WTC11 (cell line): Measurements from ENCODE around the gene TTLL5. TPM values are rescaled to one million over a fixed set of nuclear protein-coding genes. Genes with fewer than 3 reads are reported as not detected.

Experiments
- ATAC-seq: fragments of 200-7000 bp; cut with Tn5 transposase; 2 replicates; pipeline ENCODE4 v1.10.0; 2021; ENCODE audit warnings: mild to moderate bottlenecking, moderate library complexity
- CTCF ChIA-PET: fragments of 300-600 bp; sonication (Branson Sonifier 250); formaldehyde crosslinking; loops from one replicate; lab custom pipeline; 2021; ENCODE audit warnings: antibody characterized with exemption; lab: Charles Lee
- POLR2A ChIA-PET: fragments of 350-600 bp; sonication (Branson Sonifier 250); formaldehyde crosslinking; loops from one replicate; lab custom pipeline; 2021; ENCODE audit warnings: antibody characterized with exemption; lab: Charles Lee
- DNase-seq: peaks from one replicate; pipeline ENCODE4 v3.0.0; 2021; ENCODE audit warnings: low spot score
- H3K27ac Mint-ChIP-seq: 2 replicates; pipeline ENCODE4 v1.8.0; 2021; ENCODE audit warnings: mixed read lengths
- H3K27me3 Mint-ChIP-seq: 2 replicates; pipeline ENCODE4 v1.8.0; 2021; ENCODE audit warnings: low read depth, mild to moderate bottlenecking, moderate library complexity, mixed read lengths
- H3K36me3 Mint-ChIP-seq: 2 replicates; pipeline ENCODE4 v1.8.0; 2021; ENCODE audit warnings: mixed read lengths
- H3K4me1 Mint-ChIP-seq: 2 replicates; pipeline ENCODE4 v1.8.0; 2022; ENCODE audit warnings: mixed read lengths
- H3K4me3 Mint-ChIP-seq: 2 replicates; pipeline ENCODE4 v1.8.0; 2021; ENCODE audit warnings: mild to moderate bottlenecking, moderate library complexity, mixed read lengths
- H3K9me3 Mint-ChIP-seq: 2 replicates; pipeline ENCODE4 v1.8.0; 2021; ENCODE audit warnings: mixed read lengths
- ATF1 ChIP-seq: sonication (generic); formaldehyde crosslinking; IDR thresholded peaks from 2 replicates; pipeline ENCODE4 v1.8.1; 2023; ENCODE audit warnings: mild to moderate bottlenecking, moderate library complexity, missing genetic modification reagents
- CREM ChIP-seq: sonication (generic); formaldehyde crosslinking; IDR thresholded peaks from 2 replicates; pipeline ENCODE4 v1.8.1; 2022; ENCODE audit warnings: mild to moderate bottlenecking, missing genetic modification reagents, moderate library complexity
- ELF4 ChIP-seq: sonication (generic); formaldehyde crosslinking; IDR thresholded peaks from 2 replicates; pipeline ENCODE4 v1.8.1; 2022; ENCODE audit warnings: low read depth, mild to moderate bottlenecking, moderate library complexity, missing genetic modification reagents
- ETV6 ChIP-seq: sonication (generic); formaldehyde crosslinking; IDR thresholded peaks from 2 replicates; pipeline ENCODE4 v1.8.1; 2022; ENCODE audit warnings: mild to moderate bottlenecking, missing genetic modification reagents
- FOXK1 ChIP-seq: sonication (generic); formaldehyde crosslinking; IDR thresholded peaks from 2 replicates; pipeline ENCODE4 v1.8.0; 2022; ENCODE audit warnings: mild to moderate bottlenecking, moderate library complexity, missing genetic modification reagents
- FOXP1 ChIP-seq: sonication (generic); formaldehyde crosslinking; IDR thresholded peaks from 2 replicates; pipeline ENCODE4 v1.8.0; 2022; ENCODE audit warnings: missing genetic modification reagents, mild to moderate bottlenecking, moderate library complexity, borderline replicate concordance
- MXD4 ChIP-seq: fragments of 250-450 bp; sonication (Bioruptor Pico); IDR thresholded peaks from 2 replicates; pipeline ENCODE4 v1.8.0; 2021; ENCODE audit warnings: mild to moderate bottlenecking, moderate library complexity, borderline replicate concordance
- MYBL2 ChIP-seq: sonication (generic); formaldehyde crosslinking; IDR thresholded peaks from 2 replicates; pipeline ENCODE4 v1.8.1; 2023; ENCODE audit warnings: mild to moderate bottlenecking, moderate library complexity, missing genetic modification reagents
- NFE2L1 ChIP-seq: sonication (generic); formaldehyde crosslinking; IDR thresholded peaks from 2 replicates; pipeline ENCODE4 v1.8.1; 2023; ENCODE audit warnings: missing genetic modification reagents
- NR1H2 ChIP-seq: sonication (generic); formaldehyde crosslinking; IDR thresholded peaks from 2 replicates; pipeline ENCODE4 v1.9.0; 2021; ENCODE audit warnings: mild to moderate bottlenecking, moderate library complexity, missing genetic modification reagents
- PRRX2 ChIP-seq: fragments of 250-450 bp; sonication (Bioruptor Pico); IDR thresholded peaks from 2 replicates; pipeline ENCODE4 v1.8.0; 2021; ENCODE audit warnings: mild to moderate bottlenecking
- SMAD4 ChIP-seq: sonication (generic); formaldehyde crosslinking; IDR thresholded peaks from 2 replicates; pipeline ENCODE4 v1.8.0; 2022; ENCODE audit warnings: mild to moderate bottlenecking, missing genetic modification reagents
- TCF7 ChIP-seq: sonication (generic); formaldehyde crosslinking; IDR thresholded peaks from 2 replicates; pipeline ENCODE4 v1.8.0; 2022; ENCODE audit warnings: mild to moderate bottlenecking, low read depth, missing genetic modification reagents, moderate library complexity
- TEAD4 ChIP-seq: sonication (generic); formaldehyde crosslinking; IDR thresholded peaks from 2 replicates; pipeline ENCODE4 v1.8.0; 2022; ENCODE audit warnings: mild to moderate bottlenecking, missing genetic modification reagents
- total RNA-seq: library from RNA; stranded (reverse); gene quantifications from 3 replicates; pipeline ENCODE4 v1.2.3, GENCODE V29; 2021
- TF ChIP-seq, protein P1 (sequence below): sonication (generic); formaldehyde crosslinking; IDR thresholded peaks from 2 replicates; pipeline ENCODE4 v1.8.1; 2023; ENCODE audit warnings: mild to moderate bottlenecking, missing genetic modification reagents, moderate library complexity
- TF ChIP-seq, protein P2 (sequence below): sonication (generic); formaldehyde crosslinking; IDR thresholded peaks from 2 replicates; pipeline ENCODE4 v1.8.1; 2022; ENCODE audit warnings: low read depth, mild to moderate bottlenecking, moderate library complexity, missing genetic modification reagents, borderline replicate concordance
- TF ChIP-seq, protein P3 (sequence below): sonication (generic); formaldehyde crosslinking; IDR thresholded peaks from 2 replicates; pipeline ENCODE4 v1.8.1; 2023; ENCODE audit warnings: mild to moderate bottlenecking, missing genetic modification reagents, moderate library complexity
- TF ChIP-seq, protein P4 (sequence below): sonication (generic); formaldehyde crosslinking; IDR thresholded peaks from 2 replicates; pipeline ENCODE4 v1.8.1; 2022; ENCODE audit warnings: low read depth, missing genetic modification reagents, borderline replicate concordance
- TF ChIP-seq, protein P5 (sequence below): sonication (generic); formaldehyde crosslinking; IDR thresholded peaks from 2 replicates; pipeline ENCODE4 v1.8.1; 2022; ENCODE audit warnings: mild to moderate bottlenecking, moderate library complexity, missing genetic modification reagents
- TF ChIP-seq, protein P6 (sequence below): sonication (generic); formaldehyde crosslinking; IDR thresholded peaks from 2 replicates; pipeline ENCODE4 v1.8.0; 2022; ENCODE audit warnings: missing genetic modification reagents
- TF ChIP-seq, protein P7 (sequence below): sonication (generic); formaldehyde crosslinking; conservative IDR thresholded peaks from 2 replicates; pipeline ENCODE4 v1.8.1; 2022; ENCODE audit warnings: mild to moderate bottlenecking, missing genetic modification reagents

The TTLL5 gene
- total RNA-seq, 1 experiment from 2014 or later: 39.6 TPM

DNA sequence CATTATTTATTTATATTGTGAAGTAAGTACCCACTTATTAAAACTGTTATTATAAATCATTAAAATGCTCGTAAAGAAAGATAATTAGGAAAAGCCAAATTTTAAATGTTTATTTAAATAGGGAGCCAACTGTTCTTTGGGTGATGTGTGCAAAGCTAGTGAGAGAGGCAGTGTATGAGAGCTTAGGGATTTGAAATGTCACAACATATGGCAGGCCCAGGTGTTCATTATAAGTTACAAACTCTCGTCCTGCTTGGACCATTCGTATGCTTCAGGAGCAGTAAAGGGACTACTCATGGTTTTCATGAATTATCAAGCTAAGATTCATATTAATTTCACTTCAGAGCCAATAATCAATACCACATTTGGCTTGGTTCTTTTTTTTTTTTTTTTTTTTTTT lies 166.3 kb downstream of the TTLL5 start:
- H3K27me3 Mint-ChIP-seq: no peaks in the 10 kb centered on the region
- no peak overlapping the region for H3K27ac Mint-ChIP-seq
- ATAC-seq (no peak), DNase-seq (no peak)
- H3K9me3 Mint-ChIP-seq: no peaks in the 10 kb centered on the region
- H3K36me3 Mint-ChIP-seq: no peaks in the 10 kb centered on the region; the same call in 1 of the 2 replicates
- TF ChIP-seq, protein P1, sequence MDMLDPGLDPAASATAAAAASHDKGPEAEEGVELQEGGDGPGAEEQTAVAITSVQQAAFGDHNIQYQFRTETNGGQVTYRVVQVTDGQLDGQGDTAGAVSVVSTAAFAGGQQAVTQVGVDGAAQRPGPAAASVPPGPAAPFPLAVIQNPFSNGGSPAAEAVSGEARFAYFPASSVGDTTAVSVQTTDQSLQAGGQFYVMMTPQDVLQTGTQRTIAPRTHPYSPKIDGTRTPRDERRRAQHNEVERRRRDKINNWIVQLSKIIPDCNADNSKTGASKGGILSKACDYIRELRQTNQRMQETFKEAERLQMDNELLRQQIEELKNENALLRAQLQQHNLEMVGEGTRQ (CRISPR knock-in tag): no peak
- TF ChIP-seq FOXK1 (no peak), ELF4 (CRISPR knock-in tag) (no peak), PRRX2 (CRISPR knock-in tag) (no peak), NFE2L1 (no peak), ETV6 (no peak), CREM (no peak)
- TF ChIP-seq, protein P2, sequence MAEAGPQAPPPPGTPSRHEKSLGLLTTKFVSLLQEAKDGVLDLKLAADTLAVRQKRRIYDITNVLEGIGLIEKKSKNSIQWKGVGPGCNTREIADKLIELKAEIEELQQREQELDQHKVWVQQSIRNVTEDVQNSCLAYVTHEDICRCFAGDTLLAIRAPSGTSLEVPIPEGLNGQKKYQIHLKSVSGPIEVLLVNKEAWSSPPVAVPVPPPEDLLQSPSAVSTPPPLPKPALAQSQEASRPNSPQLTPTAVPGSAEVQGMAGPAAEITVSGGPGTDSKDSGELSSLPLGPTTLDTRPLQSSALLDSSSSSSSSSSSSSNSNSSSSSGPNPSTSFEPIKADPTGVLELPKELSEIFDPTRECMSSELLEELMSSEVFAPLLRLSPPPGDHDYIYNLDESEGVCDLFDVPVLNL: no peak
- TF ChIP-seq, protein P3, sequence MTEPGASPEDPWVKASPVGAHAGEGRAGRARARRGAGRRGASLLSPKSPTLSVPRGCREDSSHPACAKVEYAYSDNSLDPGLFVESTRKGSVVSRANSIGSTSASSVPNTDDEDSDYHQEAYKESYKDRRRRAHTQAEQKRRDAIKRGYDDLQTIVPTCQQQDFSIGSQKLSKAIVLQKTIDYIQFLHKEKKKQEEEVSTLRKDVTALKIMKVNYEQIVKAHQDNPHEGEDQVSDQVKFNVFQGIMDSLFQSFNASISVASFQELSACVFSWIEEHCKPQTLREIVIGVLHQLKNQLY (CRISPR knock-in tag): no peak
- TF ChIP-seq, protein P4, sequence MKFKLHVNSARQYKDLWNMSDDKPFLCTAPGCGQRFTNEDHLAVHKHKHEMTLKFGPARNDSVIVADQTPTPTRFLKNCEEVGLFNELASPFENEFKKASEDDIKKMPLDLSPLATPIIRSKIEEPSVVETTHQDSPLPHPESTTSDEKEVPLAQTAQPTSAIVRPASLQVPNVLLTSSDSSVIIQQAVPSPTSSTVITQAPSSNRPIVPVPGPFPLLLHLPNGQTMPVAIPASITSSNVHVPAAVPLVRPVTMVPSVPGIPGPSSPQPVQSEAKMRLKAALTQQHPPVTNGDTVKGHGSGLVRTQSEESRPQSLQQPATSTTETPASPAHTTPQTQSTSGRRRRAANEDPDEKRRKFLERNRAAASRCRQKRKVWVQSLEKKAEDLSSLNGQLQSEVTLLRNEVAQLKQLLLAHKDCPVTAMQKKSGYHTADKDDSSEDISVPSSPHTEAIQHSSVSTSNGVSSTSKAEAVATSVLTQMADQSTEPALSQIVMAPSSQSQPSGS: no peak
- TF ChIP-seq, protein P5, sequence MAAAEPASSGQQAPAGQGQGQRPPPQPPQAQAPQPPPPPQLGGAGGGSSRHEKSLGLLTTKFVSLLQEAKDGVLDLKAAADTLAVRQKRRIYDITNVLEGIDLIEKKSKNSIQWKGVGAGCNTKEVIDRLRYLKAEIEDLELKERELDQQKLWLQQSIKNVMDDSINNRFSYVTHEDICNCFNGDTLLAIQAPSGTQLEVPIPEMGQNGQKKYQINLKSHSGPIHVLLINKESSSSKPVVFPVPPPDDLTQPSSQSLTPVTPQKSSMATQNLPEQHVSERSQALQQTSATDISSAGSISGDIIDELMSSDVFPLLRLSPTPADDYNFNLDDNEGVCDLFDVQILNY (CRISPR knock-in tag): no peak
- no peaks in the 10 kb centered on the region for H3K4me1 Mint-ChIP-seq
- no peak overlapping the region for H3K4me3 Mint-ChIP-seq
- CTCF ChIA-PET: interaction anchor here (0.6 to 1.7 kb wide), 3 partner anchors 10 to 250 kb away, joined by 3 to 6 read pairs (median 3); no protein-coding TSS in a partner anchor
- POLR2A ChIA-PET: no interaction called here

DNA sequence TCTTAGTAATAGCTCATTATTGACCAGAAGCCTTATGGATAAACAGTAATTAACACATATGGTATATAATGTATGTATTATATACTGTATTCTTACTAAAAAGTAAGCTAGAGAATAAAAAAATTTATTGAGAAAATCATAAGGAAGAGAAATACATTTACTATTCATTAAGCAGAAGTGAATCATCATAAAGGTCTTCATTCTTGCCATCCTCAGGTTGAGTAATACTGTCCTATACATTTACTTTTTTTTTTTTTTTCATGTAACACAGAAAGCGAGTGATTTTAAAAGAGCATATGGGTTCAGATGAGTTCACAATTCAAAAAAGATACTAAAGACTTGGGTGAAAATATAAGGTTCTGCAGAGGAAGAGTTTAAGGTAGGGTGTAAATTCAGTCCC lies 168.3 kb downstream of the TTLL5 start:
- no peaks in the 10 kb centered on the region for H3K9me3 Mint-ChIP-seq
- POLR2A ChIA-PET: no interaction called here
- H3K4me1 Mint-ChIP-seq: no peaks in the 10 kb centered on the region
- H3K36me3 Mint-ChIP-seq: no peaks in the 10 kb centered on the region
- DNase-seq (no peak), ATAC-seq (no peak)
- CTCF ChIA-PET: no interaction called here
- no peak overlapping the region for H3K4me3 Mint-ChIP-seq
- H3K27ac Mint-ChIP-seq: no peak overlapping the region
- no peaks in the 10 kb centered on the region for H3K27me3 Mint-ChIP-seq
- TF ChIP-seq, protein P4: no peak
- TF ChIP-seq TEAD4 (CRISPR knock-in tag) (no peak), ATF1 (CRISPR knock-in tag) (no peak), ELF4 (CRISPR knock-in tag) (no peak), NR1H2 (no peak), FOXP1 (CRISPR knock-in tag) (no peak), MXD4 (CRISPR knock-in tag) (no peak), TCF7 (CRISPR knock-in tag) (no peak), MYBL2 (no peak), SMAD4 (CRISPR knock-in tag) (no peak)
- TF ChIP-seq, protein P6, sequence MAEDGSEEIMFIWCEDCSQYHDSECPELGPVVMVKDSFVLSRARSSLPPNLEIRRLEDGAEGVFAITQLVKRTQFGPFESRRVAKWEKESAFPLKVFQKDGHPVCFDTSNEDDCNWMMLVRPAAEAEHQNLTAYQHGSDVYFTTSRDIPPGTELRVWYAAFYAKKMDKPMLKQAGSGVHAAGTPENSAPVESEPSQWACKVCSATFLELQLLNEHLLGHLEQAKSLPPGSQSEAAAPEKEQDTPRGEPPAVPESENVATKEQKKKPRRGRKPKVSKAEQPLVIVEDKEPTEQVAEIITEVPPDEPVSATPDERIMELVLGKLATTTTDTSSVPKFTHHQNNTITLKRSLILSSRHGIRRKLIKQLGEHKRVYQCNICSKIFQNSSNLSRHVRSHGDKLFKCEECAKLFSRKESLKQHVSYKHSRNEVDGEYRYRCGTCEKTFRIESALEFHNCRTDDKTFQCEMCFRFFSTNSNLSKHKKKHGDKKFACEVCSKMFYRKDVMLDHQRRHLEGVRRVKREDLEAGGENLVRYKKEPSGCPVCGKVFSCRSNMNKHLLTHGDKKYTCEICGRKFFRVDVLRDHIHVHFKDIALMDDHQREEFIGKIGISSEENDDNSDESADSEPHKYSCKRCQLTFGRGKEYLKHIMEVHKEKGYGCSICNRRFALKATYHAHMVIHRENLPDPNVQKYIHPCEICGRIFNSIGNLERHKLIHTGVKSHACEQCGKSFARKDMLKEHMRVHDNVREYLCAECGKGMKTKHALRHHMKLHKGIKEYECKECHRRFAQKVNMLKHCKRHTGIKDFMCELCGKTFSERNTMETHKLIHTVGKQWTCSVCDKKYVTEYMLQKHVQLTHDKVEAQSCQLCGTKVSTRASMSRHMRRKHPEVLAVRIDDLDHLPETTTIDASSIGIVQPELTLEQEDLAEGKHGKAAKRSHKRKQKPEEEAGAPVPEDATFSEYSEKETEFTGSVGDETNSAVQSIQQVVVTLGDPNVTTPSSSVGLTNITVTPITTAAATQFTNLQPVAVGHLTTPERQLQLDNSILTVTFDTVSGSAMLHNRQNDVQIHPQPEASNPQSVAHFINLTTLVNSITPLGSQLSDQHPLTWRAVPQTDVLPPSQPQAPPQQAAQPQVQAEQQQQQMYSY (CRISPR knock-in tag): no peak
- TF ChIP-seq, protein P7, sequence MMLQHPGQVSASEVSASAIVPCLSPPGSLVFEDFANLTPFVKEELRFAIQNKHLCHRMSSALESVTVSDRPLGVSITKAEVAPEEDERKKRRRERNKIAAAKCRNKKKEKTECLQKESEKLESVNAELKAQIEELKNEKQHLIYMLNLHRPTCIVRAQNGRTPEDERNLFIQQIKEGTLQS (CRISPR knock-in tag): no peak
